Activated naive CD4-positive, alpha-beta T cell (primary cell): ENCODE measurements around the gene TBCD.

Source experiments
- DNase-seq, 4 experiments: peaks; one replicate each; lab custom pipeline; 2025; lab: John Stamatoyannopoulos, UW

TBCD gene

GRCh38 chr17:82937411-82938371, 185.8 kb downstream of the TBCD start:
- DNase-seq = no peak

- DNase-seq = no peak
These were observed 186.6 kb downstream of the TBCD start for GRCh38 chr17:82938486-82938872.

DNA sequence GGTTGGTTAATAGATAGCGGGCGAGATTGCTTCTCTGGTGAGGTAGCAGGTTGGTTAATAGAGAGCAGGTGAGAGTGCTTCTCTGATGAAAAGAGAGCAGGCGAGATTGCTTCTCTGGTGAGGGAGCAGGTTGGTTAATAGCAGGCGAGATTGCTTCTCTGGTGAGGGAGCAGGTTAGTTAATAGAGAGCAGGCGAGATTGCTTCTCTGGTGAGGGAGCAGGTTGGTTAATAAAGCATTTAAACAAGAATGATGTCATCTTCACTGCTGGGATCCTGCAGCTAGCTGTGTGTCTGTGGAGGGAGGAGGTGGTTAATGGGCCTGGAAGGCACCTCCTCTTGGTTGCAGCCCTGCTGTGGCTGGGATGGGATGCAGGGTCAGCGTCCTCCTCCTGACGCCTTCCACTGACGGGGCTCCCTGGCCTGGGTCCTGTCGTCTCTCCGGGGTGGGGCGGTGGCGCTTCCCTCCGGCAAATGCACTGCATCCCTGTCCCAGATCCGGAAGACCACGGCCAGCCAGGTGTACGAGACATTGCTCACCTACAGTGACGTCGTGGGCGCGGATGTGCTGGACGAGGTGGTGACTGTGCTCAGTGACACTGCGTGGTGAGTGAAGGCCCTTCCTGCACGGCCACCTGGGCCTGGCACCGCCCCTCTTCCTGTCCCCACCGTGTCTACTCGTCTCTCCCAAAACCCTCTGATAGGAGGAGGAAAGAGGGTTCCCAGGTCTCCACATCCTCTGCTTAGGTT, 187.2 kb downstream of the TBCD start:
- no peak for DNase-seq

- no peak for DNase-seq
These were observed 187.8 kb downstream of the TBCD start for GRCh38 chr17:82939621-82940135.

DNA sequence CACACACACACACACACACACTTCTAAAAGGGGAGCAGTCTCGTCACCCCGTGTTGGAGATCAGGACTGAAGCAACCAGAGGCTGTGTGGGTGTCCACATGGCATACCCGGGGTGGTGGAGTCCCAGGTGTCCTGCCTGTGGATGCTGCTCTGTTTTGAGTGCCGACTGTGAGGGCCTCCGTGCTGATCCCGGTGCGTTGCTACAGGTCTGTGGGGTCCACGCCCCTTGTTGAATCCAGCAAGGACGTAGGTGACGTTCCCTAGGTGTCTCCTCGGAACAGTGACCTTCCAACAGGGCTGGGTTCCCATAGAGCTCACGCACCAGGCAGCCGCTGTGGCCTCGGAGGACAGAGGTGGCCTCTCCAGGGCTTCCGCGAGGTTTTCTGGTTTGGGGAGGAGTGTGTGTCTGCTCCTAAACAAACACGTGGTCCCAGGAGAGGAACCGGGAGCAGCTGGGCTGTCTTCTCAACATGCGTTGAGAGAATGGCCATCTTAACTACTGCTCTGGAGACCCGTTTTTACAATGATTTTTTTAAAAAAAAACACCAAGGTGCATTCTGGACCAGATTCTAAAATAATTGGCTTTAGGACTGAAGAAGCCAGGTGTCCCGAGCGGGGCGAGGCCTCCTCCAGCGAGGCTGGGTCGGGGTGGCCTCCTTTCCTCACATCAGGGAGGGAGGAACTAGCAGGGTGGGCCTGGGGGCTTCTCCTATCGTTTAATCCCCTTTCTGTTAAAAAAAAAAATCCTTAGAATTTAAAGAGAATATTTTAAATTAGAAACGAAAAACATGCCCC, 188.6 kb downstream of the TBCD start:
- DNase-seq = no peak

DNA sequence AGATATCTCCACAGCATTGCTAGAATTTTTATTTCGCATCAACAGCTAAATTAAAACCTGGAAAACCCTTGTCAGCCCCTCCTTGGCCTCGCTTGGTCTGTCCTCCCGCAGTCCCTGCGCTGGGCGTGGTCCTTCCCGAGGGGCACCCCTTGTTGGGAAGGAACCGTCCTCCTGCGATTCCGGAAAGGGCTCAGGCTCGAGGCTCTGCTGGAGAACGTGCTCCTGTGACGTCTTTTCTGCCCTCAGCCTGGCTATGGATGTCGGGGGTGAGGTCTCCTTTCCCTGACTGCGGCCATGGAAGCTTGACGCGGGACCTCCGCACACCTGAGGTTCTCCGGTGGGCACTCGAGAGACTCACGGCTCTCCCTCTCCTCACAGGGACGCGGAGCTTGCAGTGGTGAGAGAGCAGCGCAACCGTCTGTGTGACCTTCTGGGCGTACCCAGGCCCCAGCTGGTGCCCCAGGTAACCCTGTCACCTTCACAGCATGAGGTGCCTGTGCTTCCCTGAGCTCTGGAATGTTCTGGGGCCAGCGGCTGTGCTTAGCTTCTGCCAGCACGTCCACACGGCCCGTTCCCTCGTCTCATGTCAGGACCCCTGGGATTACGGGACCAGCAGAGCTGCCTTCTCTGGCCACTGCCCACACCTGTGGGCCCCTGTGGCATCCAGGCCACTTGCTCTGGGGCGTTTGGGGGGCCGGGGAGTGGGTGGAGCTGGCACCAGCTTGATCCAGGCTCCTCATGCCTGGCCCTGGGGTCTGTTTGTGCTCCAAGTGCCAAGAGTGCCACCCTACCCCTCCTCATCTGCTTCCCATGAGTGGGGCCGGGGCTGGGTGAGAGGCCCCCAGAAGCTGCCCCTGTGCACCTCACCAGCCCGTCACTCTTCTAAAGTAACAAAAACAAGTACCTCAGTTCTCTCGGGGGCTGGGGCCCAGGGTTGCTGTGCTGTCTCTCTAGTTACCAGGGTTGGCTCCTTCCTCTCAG, 189.4 kb downstream of the TBCD start:
- no peak for DNase-seq

DNA sequence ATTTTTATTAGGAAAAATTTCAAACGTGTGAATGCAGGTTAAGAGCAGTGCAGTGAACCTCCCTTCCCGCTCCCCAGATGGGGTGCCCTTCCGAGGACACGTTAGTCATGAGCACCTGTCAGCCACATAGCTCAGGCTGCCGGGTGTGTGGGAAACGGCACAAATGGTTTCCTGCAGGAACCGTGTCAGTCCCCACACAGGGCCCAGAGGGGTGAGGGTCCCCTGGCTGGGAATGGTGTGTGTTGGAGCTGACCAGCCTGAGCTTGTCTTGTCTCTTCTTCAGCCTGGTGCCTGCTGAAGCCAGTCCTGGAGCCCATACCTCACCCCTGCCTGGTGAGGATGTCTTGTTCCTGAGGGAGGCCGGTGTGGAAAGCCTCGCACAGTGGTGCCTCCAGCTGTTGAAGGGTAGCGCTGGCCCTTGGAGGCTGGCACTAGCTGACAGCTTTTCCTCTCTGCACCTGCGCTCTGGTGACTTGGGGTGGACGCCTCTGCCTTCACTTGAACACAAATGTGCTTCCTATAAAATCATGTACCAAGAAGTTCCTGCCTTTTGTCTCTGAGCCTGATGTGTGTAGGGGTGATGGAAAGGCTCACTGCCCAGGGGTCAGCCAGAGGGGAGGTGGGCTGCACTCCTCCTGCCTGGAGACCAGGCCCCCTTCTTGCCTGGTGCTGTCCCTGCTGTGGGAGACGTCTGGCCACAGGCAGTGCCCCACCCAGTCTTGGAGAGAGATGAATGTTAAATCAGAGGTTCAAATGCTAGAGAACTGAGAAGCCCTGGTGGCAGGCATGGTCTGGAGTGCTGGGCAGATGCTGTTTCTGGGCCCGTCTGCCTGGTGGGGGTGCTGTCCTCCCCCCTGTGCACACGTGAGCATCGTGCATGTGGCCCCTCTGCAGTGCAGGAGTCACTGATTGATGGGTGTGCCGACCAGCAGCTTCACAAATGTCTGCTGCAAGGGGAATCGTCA, 190.6 kb downstream of the TBCD start:
- DNase-seq = no peak

DNA sequence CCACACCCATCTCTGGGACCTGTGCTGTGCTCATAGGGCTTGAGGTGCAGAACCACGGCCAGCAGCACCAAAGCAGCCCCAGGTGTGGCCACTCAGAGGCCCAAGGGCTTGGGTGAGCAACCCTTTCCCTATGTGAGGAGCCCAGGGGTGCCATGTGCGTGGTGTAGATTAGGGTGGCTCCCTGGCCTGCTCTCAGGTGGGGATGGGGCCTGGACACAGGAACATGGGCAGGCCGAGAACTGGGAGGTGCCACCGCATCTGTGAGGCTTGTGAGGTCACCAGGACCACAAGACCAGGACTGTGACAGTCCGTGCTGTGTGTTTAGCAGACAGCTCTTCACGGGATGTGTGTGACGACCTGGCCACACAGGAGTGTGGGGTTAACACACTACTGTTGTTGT, 191.5 kb downstream of the TBCD start:
- DNase-seq = no peak

DNA sequence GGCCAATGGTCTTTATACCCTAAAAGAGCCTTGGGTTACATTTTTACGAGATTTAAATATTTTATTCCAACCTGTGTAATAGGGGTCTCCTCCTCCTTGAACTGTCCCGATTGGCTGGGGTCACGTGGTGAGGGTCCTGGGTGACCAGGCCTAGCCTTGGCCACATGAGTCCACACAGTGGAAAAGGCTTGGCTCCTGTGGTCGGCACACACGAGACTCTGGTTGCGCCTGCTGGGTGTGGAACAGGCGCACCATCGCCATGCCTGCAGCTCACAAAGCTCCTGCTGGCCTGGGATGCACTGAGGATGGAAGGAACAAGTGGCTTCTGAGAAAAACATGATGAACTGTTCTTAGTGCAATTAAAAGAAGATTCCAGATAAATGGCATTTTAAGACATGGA, 191.9 kb downstream of the TBCD start:
- no peak for DNase-seq

DNA sequence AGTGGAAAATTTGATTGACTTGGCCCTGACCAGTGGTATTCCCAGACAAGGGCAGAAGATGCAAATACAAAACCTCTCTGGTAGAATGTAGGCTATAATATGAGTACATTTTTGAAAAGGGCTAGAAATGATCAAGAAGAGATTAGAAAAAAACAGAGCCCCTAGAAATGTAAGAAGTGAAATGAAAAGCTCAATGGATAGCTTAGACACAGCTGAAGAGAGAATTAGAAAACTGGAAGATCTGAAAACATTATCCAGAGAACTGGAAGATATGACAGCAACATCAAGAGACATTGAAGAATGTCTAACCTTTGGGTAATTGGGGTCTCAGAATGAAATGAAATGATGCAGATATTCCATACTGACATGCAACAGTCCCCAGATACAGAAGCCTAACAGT, 193.1 kb downstream of the TBCD start:
- DNase-seq = no peak

- no peak for DNase-seq
These were observed 194.2 kb downstream of the TBCD start for GRCh38 chr17:82946081-82946480.

GRCh38 chr17:82947051-82947991, 195.5 kb downstream of the TBCD start:
- no peak for DNase-seq

GRCh38 chr17:82948081-82948511, 196.2 kb downstream of the TBCD start:
- DNase-seq = no peak

DNA sequence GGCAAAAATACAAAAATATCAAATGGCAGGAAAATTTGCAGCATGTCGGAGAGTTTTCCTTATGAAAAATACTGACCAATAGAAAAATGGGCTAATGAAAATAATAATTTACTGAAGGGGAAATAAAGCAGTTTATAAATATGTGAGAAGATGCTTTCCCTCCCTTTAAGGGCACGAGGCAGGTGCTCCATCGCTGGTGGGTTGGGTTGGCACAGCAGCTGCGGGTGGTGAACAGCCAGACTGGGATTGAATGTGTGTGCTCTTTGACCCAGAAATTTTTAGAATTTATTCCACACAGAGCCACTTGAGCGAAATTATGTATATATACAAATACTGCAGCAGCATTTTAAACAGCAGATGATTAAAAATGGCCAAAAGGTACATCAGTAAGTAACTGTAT, 197.1 kb downstream of the TBCD start:
- DNase-seq = no peak

DNA sequence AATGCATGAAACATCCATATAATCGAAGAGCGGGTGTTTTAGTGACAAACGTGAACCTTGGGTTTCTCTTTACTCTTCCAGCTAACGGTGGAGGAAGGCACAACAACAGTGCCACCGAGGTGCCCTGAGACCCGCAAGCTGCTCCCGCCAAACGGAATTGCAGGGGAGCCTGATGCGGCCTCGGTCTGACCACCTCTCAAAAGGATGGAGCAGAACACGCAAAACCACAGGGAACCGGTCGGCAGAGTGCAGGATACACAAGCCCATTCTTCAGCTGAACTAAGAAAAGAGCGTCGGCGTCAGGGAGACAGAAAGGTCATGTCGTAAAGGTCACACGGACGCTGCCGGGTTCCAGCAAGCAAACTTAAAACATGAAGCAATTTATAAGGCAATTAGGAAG, 197.5 kb downstream of the TBCD start:
- DNase-seq = no peak

GRCh38 chr17:82949984-82950383, 198.1 kb downstream of the TBCD start:
- no peak for DNase-seq

GRCh38 chr17:82950525-82951102, 198.7 kb downstream of the TBCD start:
- no peak for DNase-seq

GRCh38 chr17:82952019-82952418, 200.2 kb downstream of the TBCD start:
- no peak for DNase-seq
